T-helper 1 cell (primary cell): ENCODE data around the gene RGS7BP.
"Not testable (repeated sequence)": the region's sequence is repeated elsewhere in the genome, so short reads cannot be mapped to it uniquely, and the experiment has no call there.

ENCODE experiments used
- DNase-seq, 5 donors: peaks; one replicate each; pipeline ENCODE4 v3.0.0-alpha.2; 2012 to 2020
- total RNA-seq, 4 donors: gene quantifications; one replicate each; lab custom pipeline; 2026; lab: John Stamatoyannopoulos, UW

The RGS7BP gene
- 0 reads per million in 4 donors for total RNA-seq

DNA sequence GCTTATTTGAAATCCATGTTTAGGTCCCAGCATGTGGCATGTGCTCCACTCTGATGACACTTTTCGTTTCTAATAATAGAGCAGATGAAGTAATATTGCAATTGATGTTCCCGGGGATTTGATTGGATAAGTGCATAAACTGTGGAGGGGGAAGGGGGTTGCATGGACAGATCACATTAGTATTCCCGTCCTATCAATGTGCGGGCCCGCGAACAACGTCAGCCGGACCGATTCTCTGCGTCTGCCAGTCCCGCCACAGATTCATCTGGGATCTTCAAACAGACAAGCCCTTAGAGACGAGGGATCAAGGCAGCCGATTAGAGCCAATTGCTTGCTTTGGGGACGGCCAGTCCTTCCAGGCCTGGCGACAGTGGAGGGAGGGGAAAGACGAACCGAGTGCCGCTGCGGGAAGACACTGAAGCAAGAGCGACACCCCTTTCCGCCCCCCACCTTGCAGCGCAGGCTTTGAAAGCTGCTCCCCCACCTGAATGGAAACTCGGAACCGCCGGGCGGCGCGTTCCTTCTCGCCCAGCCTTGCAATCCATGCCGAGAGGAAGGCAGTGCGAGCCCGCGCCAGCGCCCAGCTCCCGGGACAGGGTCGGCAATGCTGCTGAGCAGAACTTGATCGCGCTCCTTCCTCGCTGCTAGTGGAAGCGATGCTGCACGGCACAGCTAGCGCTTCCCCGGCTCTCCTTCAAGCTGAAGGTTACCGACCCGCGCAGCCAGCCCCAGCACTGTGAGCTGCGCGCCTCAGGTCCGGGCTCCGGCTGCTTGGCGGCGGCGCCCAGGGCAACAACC, at the start of gene RGS7BP:
Gene RGS7BP (plus strand): TSS at position 247 of the 798 bp plus-strand sequence. CDS start 610 bp downstream, outside the sequence.
- DNase-seq = no peak

DNA sequence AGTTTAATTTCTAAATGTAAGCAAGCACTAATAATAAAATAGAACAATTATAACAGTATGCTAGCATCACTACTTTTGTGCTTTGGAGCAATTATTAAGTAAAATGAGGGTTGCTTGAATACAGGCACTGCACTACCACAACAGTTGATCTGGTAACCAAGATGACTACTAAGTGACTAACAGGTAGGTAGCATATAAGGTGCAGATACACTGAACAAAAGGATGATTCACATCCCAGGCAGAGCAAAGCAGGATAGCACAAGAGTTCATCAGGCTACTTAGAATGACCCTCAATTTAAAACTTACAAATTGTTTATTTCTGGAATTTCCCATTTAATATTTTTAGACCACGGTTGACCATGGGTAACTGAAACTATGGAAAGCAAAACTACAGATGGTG, 48.0 kb upstream of the RGS7BP start:
- DNase-seq = no peak

DNA sequence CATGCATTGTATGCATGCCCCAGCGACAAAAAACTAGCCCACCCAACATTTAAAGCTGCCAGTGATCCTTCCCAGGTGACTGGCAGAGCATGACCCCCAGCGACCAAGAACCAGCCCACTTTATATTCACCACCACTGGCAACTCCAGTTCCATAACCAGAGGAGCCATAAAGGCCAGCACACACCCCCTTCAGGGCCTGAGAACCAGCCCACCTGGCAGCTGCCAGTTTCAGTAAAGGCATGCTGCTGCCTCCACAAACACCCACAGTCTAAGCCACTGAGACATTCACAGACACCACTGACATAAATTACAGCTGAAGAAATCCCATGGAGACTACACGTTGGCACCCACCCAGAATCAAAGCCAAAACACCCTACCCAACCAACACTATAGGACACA, 46.9 kb upstream of the RGS7BP start:
- no peak for DNase-seq

DNA sequence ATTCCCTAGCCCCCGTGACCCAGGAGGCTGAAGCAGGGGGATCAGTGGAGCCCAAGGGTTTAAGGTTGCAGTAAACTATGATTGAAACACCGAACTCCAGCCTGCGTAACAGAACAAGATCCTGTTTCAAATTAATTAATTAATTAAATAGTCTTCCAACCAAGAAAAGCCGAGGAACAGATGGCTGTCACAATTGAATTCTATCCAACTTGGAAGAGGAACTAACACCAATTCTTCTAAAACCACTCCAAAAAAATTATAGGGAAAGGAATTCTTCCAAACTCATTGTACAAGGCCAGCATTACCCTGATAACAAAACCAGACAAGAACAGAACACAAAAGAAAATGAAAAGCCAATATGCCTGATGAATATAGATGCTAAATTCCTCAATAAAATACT, 43.4 kb upstream of the RGS7BP start:
- no peak for DNase-seq

DNA sequence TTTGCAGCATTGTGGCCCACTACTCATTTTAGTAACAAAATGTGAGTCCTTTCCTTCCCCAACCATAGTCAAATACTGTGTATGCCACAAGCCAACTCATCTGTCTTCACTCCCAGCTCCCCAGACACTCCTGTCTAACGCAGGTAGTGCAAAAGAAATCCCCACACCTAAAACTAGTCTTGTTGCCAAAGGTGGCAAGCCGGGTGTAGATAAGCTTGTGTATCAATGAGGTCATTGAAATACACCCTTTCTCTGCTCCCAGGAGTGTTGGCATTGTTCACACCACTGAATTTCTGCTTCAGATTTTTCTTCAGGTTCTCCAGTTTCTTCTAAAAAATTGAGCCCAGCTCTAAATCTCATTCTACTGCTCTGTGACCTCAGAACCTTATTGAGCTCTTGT, 19.7 kb upstream of the RGS7BP start:
- DNase-seq = no peak

DNA sequence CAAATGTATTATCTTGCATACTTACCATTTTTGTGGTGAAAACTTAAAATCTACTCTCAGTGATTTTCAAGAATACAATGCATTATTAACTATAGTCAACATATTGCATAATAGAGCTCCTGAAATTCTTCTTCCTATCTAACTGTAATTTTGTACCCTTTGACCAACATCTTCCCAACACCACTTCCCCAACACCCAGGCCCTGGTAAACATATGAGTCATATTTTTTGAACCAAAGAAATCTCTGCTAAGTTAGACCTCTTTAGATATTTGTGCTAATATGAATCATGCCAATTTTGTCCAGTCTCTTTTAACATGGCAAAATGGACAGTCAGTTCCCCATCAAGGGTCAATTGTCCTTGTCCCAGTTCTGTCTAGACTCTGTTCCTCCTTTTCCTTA, 18.5 kb upstream of the RGS7BP start:
- no peak for DNase-seq

DNA sequence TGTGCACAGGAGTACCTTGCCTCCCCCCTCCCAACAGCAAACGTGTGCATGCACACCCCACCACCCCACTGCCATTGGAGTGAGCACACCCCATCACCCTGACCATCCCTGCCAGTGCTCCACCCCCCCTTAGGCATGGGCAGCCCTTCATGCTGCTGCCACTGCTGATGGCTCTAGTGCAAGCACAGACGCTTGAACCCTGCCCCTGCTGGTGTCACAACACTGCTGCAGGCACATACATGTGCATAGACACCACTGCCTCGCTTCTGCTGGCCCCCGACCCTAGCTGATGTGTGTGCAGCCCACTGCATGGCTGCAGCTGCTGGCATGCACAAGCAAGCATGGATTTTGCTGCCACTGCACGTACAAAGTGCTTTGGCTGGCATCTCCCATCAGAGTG, 16.0 kb upstream of the RGS7BP start:
- no peak for DNase-seq

DNA sequence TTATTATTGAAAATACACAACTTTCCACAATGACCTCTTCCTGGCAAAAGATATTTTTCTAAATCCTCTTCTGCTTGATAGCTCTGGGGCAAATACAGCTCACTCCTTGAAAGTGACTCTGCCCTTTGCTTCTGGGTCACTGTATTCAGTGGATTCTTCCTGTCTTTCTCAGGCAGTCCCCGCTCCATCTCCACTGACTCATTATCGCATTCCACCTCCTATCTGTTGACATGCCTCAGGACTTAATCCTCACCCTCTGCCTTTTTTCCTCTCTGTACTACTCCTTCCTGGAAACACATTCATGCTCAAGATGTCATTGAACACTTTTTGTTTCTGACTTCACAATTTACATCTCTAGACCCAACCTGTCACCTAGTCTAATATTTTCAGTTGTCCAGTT, 8.4 kb upstream of the RGS7BP start:
- DNase-seq = no peak

DNA sequence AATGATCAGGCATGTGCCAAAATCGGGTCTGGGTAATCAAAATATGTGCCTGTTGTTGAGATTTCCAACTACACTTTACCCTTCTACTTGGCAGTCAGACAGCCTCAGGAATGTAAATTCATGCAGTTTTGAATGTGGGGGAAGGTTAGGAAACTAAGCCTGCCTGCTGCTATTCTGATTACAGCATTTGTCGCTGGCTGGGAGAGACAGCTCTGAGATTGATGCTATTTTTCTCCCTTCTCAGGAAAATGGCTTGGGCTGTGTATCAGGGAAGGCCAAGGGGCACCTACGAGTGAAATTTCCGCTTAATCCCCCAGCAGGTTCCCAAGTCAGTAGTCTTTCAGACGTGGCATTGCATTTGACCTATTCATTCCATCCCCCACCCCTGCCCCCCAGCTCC, 3.6 kb upstream of the RGS7BP start:
- DNase-seq = no peak

DNA sequence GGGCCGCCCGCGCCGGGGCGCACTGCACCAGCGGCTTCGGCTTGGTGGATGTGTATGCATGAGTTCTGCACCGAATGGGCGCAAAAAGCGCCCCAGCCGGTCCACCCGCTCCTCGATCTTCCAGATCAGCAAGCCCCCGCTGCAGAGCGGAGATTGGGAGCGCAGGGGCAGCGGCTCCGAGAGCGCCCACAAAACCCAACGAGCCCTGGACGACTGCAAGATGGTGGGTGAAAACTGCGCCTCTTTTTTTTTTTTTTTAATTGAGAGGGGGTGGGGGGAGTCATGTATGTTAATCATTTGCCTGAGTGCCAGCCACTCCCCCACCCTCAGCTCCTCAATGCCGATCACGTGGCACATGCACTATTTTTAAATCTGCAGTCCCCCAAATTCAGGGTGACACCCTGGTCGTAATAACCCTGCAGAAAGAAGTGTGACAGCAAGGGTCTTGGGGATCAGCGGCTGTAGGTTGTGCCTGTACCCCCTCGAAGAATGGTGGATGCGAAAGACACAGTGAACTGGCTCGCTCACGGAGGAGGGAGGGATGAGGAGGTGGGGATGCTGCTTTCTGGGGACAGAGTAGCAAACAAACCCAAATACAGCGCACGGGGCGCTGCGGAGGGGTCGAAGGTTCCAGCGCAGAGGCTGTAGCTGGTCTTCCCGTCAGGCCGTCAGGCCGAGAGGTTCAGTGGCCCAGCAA, 900 bp downstream of the RGS7BP start:
- DNase-seq = no peak

DNA sequence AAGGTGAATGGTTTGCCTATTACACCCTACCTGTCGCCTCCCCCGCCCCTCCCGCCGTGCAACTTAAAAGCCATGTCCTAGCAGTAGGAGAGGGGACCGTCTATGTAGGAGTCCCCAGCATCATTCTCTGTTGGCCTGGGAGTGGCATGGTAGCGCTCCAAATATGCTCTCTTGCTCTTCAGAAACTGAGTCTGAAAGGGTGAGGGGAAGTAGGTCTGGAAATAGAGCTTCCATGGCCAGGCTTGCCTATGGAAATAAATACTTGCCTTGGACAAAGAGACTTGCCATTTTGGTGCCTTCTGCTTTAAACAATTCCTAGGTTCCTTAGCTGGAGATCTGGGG, 1.4 kb downstream of the RGS7BP start:
- no peak for DNase-seq

DNA sequence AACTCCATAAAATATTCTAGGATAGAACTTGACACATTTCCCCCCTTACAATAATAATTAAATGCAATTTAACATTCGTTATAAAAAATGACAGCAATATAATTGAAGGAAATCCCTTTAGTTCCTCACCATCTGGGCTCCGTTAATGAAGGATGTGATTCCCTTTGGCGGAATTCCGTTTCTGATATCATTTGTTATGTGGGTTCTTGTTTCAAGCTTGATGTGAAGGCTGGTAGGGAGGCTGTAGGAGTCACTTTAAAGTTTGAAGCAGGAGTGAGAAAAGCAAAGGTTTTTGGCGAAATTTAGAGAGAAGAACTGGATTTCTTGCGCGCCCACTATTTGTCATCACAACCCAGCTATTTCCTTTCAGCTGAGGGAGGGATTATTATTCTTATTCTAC, 4.0 kb downstream of the RGS7BP start:
- no peak for DNase-seq

DNA sequence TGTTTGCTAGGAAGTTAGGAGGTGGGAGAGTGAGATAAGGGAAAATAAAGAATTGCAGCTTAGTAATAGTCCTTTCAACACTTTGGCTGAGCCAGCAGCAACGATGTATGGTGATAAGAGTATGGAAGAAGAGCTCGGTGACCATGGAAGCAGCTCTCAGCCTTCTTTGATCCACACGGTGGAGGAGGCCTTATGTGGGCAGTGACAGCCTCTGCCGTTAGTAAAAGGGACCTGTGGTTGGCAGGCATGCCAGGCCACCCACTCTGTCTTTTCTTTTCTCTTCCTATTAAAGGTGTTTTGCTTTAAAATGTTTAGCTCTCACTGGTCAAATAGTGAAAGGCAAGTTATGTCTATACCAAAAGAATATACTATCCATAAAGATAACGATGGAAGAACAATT, 7.7 kb downstream of the RGS7BP start:
- no peak for DNase-seq

DNA sequence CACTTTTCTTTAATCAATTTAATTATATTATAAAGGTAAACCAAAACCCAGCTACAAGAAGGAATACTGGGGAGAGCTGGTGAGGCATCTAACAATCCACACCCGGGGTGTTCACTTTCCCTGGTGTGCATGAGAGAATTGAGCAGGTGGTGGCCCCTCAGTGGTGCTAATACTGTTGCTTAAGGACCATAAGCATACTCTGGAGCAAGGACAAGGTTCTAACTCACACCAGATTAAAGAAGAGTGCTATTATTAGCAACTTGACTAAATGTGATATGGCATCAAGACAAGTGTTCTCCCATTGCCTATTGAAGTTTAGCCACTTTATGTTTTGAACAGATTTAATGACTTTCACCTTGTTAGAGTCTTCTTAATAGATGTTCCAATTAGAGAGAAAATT, 8.8 kb downstream of the RGS7BP start:
- no peak for DNase-seq

DNA sequence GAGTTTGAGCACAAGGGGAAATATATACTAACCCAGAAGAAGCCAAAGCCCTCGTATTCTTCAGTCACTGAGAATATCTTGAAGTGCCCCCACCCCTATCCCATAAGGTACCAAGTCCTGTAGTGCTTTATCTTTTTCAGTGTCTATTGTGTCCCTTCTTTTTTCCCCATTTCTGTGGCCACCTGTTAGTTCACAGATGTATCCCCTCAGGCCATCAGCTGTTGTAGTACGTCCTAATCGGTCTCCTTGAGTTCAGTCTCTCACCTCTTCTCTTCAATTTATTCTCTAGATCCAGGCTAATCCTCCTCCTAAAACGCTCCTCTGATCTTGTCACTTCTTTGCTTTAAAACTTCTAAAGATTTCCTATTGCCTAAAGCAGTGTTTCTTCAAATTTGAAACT, 10.4 kb downstream of the RGS7BP start:
- no peak for DNase-seq

DNA sequence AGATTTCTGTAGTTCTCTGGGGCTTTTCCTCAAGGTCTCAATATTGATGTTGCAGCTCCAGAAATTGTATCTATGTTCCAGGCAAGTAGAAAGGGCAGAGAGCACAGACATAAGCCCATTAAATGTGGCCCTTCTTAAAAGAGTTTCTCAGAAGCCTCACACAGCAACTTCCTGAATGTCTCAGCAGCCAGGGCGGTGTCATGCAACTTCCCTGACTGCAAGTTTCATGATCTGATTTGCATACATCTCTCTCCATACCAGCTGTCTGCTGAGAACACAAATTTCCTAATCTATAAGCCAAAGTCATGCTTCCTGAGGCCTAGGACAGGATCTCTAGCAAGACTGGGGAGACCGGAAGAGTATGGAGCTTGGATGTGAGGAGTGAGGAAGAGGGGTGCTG, 13.0 kb downstream of the RGS7BP start:
- DNase-seq = no peak

DNA sequence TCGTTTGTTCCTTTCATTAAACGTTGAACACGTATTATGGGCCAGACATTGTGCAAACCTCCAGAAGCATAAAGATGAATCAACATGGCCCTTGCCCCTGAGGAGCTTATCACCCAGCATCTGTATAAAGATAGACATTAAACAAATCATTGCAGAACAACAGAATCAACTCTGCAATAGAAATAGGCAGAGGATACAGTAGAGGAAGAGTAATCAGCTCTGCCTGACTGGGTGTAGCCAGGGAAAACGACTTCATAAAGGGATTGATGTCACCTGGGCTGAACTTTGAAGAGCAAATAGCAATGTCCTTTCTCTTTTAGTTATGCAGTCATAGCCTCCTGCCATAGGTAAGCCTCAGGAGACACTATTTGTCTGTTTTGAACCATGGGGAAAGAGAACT, 13.4 kb downstream of the RGS7BP start:
- DNase-seq = no peak

DNA sequence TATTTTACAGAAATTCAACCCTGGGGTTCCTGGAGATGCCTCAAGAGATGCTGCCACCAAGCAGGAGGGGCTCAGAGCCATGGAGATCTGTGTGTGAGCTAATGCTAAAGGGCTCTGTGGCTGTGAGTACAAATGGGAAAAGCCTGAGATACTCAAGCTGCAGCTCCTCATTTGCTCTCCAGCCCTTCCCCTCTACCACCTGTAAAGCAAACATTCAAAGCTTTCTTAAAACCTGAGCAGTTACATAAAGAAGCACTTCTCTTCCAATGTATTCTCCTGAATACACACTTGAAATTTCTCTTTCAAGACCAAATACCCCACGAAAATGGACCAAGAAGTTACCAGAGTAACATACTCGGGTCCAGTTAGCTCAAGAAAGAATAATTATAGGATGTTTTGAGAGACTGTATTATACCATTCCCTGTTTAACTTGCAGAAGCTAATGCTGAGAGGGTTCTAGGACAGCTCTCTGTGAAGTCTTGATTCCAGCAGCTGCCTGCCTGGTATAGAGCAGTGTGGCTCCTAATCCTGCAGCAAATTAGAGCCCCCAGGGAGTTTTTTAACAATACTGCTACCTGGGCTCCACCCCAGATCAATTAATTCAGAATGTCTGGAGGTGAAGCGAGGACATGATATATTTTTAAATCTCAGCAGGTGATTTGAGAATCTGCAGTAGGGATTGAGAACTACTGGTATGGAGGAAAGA, 21.1 kb downstream of the RGS7BP start:
- DNase-seq = no peak

DNA sequence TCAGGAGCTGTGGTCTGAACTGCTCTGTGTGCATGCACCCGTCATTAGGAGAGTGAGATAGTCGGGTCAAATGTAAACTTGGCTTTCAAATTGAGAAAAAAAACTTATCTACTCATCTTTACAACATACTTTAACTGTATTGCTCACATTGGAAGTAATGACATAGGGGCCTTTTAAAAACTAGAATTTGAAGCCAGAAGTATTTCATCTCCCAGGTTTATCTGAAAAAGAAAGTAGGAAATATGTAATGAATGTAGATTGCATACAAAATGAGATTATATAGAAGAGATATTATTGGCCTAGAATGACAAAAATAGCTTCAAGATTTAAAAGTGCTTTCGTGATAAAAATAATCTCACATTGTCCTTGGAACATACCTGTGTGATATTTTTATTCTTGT, 24.3 kb downstream of the RGS7BP start:
- no peak for DNase-seq

DNA sequence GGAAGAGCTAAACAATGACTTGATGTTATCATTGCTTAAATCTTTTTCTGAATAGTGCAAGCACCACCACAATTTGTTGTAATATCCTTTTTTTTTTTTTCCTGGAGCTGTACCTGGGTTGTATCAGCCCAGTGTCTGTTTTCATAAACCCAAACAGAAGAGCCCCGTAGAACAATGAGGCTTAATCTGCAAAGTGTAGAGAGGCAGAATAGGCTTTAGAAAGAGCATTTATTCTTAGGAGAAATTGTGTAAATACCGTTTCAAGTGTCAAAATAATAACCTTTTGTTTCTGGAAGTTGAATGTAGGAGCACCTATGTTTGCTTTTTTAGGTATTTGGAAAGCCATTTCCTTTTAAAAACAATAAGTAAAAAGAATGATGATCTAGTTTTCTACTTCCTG, 26.4 kb downstream of the RGS7BP start:
- no peak for DNase-seq

DNA sequence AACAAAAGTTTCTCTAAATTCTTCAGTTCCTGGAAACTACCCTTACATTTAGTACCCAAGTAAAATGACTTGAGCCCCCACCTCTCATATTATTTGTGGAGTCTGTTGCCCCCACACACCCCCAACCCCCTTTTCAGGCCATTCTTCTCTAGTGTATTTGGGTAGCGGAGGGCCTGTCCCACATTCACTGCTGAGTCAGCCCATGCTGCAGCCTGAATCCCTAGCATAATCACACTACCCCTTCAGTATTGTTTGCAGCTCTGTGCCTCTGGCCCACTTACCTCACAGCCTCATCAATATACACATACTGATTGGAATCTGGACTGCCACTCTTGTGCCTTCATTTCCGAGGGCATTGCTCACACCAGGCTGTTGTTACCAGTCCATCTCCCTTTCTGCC, 26.8 kb downstream of the RGS7BP start:
- DNase-seq = no peak

DNA sequence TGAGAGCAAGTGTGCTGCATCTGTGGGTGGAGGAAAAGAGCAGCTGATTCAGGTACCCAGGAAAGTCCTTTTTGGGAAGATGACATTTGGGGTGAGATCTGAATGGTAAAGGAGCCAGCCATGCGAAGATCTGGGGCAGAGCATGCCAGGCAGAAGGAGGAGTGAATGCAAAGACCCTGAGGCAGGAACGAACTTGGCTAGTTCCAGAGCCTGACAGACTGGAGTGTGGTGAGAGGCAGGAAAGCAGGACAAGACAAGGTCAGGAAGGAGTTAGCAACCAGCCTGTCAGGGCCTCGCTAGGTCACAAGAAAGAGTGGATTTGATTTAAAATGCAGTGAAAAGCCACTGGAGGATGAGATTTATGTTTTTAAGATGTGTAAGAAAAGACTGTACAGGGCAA, 28.2 kb downstream of the RGS7BP start:
- no peak for DNase-seq

DNA sequence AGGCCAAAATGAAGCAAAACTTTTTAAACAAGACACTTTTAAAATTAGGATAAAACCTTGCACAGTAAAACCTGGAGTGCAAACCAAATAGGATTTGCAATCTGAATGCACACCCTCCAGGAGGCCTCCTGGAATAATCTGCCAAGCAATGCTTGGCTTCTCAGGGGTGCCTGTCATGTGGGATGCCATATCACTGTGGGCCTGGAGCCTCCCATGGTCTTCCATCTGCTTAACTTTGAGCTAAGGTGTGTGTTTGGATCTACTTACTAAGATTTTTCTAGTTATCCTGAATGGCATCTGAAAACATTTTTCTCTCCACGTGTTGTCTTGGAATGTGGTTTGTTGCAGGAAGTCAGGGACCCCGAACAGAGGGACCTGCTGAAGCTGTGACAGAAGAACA, 52.1 kb downstream of the RGS7BP start:
- no peak for DNase-seq

DNA sequence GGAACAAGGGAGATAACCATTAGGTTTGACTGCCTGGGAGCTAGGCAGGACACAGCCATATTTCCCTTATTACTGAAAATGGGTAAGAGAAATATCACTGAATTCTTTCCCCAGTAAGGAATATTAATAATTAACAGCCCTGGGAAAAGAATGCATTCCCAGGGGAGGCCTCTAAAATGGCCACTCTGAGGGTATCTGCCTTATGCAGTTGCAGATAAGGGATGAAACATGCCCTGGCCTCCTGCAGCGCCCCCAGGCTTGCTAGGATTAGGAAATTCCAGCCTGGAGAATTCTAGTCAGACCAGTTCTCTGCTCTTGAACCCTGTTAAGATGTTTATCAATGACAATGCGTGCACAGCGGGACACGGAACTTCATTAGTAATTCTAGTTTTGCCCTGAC, 52.8 kb downstream of the RGS7BP start:
- DNase-seq = not testable (repeated sequence)
